HepG2 (cell line): ENCODE results near the gene CARMIL3. TPM values are rescaled to one million over a fixed set of nuclear protein-coding genes. Genes with fewer than 3 reads are reported as not detected.

Experiments
- CAMTA2 ChIP-seq: sonication (generic); formaldehyde crosslinking; IDR thresholded peaks from 2 replicates; pipeline ENCODE4 v1.4.0; 2020; ENCODE audit warnings: mild to moderate bottlenecking, missing genetic modification reagents, borderline replicate concordance
- CHD2 ChIP-seq: IDR thresholded peaks from 2 replicates; pipeline ENCODE4 v1.6.1; 2011; ENCODE audit warnings: low read depth, low read length, improper control_type of control experiment
- ESRRA ChIP-seq: sonication (generic); formaldehyde crosslinking; IDR thresholded peaks from 2 replicates; pipeline ENCODE4 v1.5.1; 2020; ENCODE audit warnings: mild to moderate bottlenecking, low read depth, missing genetic modification reagents
- EZH2 ChIP-seq: conservative IDR thresholded peaks from 2 replicates; pipeline ENCODE4 v1.6.1; 2012; ENCODE audit warnings: mild to moderate bottlenecking, low read depth, low read length, moderate library complexity
- JUNB ChIP-seq: sonication (generic); formaldehyde crosslinking; IDR thresholded peaks from 2 replicates; pipeline ENCODE4 v1.8.0; 2022; ENCODE audit warnings: missing genetic modification reagents, mild to moderate bottlenecking, borderline replicate concordance
- KAT7 ChIP-seq: IDR thresholded peaks from 2 replicates; pipeline ENCODE4 v1.6.1; 2018; ENCODE audit warnings: borderline replicate concordance, missing compliant biosample characterization
- MYNN ChIP-seq: sonication (generic); formaldehyde crosslinking; IDR thresholded peaks from 2 replicates; pipeline ENCODE4 v1.4.0; 2020; ENCODE audit warnings: mild to moderate bottlenecking, low read depth, missing genetic modification reagents
- PHF5A ChIP-seq: IDR thresholded peaks from one replicate; pipeline ENCODE4 v1.6.1; 2018; ENCODE audit warnings: low read depth, missing genetic modification reagents; ENCODE audit not compliant: unreplicated experiment
- SKI ChIP-seq: fragments of 450-650 bp; IDR thresholded peaks from one replicate; pipeline ENCODE4 v1.6.1; 2018; ENCODE audit warnings: mild to moderate bottlenecking; ENCODE audit not compliant: partially characterized antibody
- SMAD3 ChIP-seq: sonication (generic); formaldehyde crosslinking; IDR thresholded peaks from 2 replicates; pipeline ENCODE4 v1.4.0; 2020; ENCODE audit warnings: missing genetic modification reagents
- TAF1 ChIP-seq: sonication (generic); formaldehyde crosslinking; IDR thresholded peaks from 2 replicates; pipeline ENCODE4 v1.4.0; 2020; ENCODE audit warnings: missing genetic modification reagents
- THAP11 ChIP-seq: IDR thresholded peaks from 2 replicates; pipeline ENCODE4 v1.6.1; 2016; ENCODE audit warnings: missing biosample characterization, missing genetic modification reagents
- TOE1 ChIP-seq: sonication (generic); formaldehyde crosslinking; IDR thresholded peaks from 2 replicates; pipeline ENCODE4 v1.4.0; 2020; ENCODE audit warnings: mild to moderate bottlenecking, missing genetic modification reagents
- ZMYM2 ChIP-seq: sonication (generic); formaldehyde crosslinking; IDR thresholded peaks from 2 replicates; pipeline ENCODE4 v1.8.0; 2022; ENCODE audit warnings: mild to moderate bottlenecking, missing genetic modification reagents
- ZNF382 ChIP-seq: sonication (generic); formaldehyde crosslinking; IDR thresholded peaks from 2 replicates; pipeline ENCODE4 v1.5.0; 2020; ENCODE audit warnings: missing genetic modification reagents, mild to moderate bottlenecking, borderline replicate concordance
- ZNF451 ChIP-seq: sonication (generic); formaldehyde crosslinking; IDR thresholded peaks from 2 replicates; pipeline ENCODE4 v1.5.0; 2020; ENCODE audit warnings: mild to moderate bottlenecking, missing genetic modification reagents
- ZNF605 ChIP-seq: sonication (generic); formaldehyde crosslinking; IDR thresholded peaks from 2 replicates; pipeline ENCODE4 v1.8.0; 2022; ENCODE audit warnings: mild to moderate bottlenecking, missing genetic modification reagents
- ZSCAN21 ChIP-seq: sonication (generic); formaldehyde crosslinking; IDR thresholded peaks from 2 replicates; pipeline ENCODE4 v1.8.0; 2022; ENCODE audit warnings: mild to moderate bottlenecking, missing genetic modification reagents, moderate library complexity, borderline replicate concordance
- polyA plus RNA-seq, 8 experiments: library from polyadenylated mRNA; depleted of rRNA in 3 of 8; stranded (reverse) in 7 of 8; unstranded in 1 of 8; fragments of >200 nt; fragmentation: Illumina TruSeq in 4 of 8; extraction: Trizol in 4 of 8; gene quantifications; 2 replicates each; pipeline versions ENCODE4 v1.2.1 to v1.2.3, GENCODE V29; 2011 to 2016; ENCODE audit warnings: low read depth in 4 of 8, missing spikeins in 1 of 8, mixed read lengths in 1 of 8; ENCODE audit not compliant: insufficient read depth in 1 of 8
- total RNA-seq, 5 experiments: library from RNA; depleted of rRNA; stranded (reverse); fragments of >200 nt; fragmentation: Illumina TruSeq; extraction: Trizol; gene quantifications; 2 replicates each; pipeline ENCODE4 v1.2.3, GENCODE V29; 2016; ENCODE audit warnings: low read depth in 1 of 5
- TF ChIP-seq, protein P1 (sequence below): sonication (generic); formaldehyde crosslinking; IDR thresholded peaks from 2 replicates; pipeline ENCODE4 v1.5.0; 2020; ENCODE audit warnings: mild to moderate bottlenecking, missing genetic modification reagents, moderate library complexity
- TF ChIP-seq, protein P2 (sequence below): sonication (generic); formaldehyde crosslinking; IDR thresholded peaks from 2 replicates; pipeline ENCODE4 v1.5.0; 2020; ENCODE audit warnings: mild to moderate bottlenecking, missing genetic modification reagents
- TF ChIP-seq, protein P3 (sequence below): IDR thresholded peaks from 2 replicates; pipeline ENCODE4 v1.6.1; 2016; ENCODE audit warnings: missing biosample characterization, missing genetic modification reagents, low read depth
- TF ChIP-seq, protein P4 (sequence below): sonication (generic); formaldehyde crosslinking; IDR thresholded peaks from 2 replicates; pipeline ENCODE4 v1.5.0; 2020; ENCODE audit warnings: mild to moderate bottlenecking, missing genetic modification reagents

Gene CARMIL3
- total and polyA plus RNA-seq, 2 of the 13 experiments (the other 11 are each of a cell fraction or from before 2014, with no cell fraction given), result 0.27 to 0.55 TPM

DNA sequence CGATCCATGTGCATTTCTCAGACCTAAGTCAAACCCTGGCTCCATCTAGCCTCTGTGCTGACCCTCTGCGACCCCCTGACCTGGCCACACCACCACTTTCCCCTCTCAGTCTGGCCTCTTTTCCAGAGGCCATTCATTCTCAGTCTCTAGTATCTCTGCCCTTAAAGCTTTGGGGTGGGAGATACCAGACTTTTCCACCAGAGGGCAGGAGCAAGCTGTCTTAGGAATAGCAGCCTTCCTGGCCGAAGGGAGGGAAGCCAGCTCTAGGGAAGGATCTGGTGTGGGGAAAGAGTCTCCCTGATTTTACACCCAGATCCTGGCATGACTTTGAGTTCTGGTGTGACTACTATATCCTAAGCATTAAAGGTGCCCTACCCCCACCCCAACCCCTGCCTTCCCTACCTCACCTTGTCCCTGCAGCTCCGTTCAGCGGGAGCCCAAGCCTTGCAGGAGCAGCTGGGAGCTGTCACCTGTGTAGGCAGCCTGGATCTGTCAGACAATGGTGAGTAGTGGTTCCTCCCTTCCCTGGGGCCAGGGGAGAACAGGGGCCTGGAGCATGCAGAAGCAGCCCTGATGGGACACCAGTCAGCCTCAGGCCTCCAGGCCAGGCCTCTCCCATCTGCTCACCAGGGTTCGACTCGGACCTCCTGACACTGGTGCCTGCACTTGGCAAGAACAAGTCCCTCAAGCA lies 6.6 kb downstream of the CARMIL3 start (continued):
- TF ChIP-seq, protein P1, sequence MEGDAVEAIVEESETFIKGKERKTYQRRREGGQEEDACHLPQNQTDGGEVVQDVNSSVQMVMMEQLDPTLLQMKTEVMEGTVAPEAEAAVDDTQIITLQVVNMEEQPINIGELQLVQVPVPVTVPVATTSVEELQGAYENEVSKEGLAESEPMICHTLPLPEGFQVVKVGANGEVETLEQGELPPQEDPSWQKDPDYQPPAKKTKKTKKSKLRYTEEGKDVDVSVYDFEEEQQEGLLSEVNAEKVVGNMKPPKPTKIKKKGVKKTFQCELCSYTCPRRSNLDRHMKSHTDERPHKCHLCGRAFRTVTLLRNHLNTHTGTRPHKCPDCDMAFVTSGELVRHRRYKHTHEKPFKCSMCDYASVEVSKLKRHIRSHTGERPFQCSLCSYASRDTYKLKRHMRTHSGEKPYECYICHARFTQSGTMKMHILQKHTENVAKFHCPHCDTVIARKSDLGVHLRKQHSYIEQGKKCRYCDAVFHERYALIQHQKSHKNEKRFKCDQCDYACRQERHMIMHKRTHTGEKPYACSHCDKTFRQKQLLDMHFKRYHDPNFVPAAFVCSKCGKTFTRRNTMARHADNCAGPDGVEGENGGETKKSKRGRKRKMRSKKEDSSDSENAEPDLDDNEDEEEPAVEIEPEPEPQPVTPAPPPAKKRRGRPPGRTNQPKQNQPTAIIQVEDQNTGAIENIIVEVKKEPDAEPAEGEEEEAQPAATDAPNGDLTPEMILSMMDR (CRISPR knock-in tag), result peak; percentile 99
- TF ChIP-seq ZNF605 (peak; percentile 74; the same call in 1 of the 2 replicates), JUNB (CRISPR knock-in tag) (no peak), SMAD3 (CRISPR knock-in tag) (peak; percentile 92; the same call in 1 of the 2 replicates), ESRRA (no peak), ZSCAN21 (CRISPR knock-in tag) (no peak; the same call in 1 of the 2 replicates), CHD2 (no peak), THAP11 (CRISPR knock-in tag) (peak; percentile 48; the same call in 1 of the 2 replicates), ZMYM2 (CRISPR knock-in tag) (no peak), SKI (no peak), PHF5A (peak; percentile 72), TAF1 (CRISPR knock-in tag) (no peak), TOE1 (CRISPR knock-in tag) (0 out of 2 replicates have a peak, but pooled peaks have one; percentile 41), EZH2 (no peak), ZNF382 (no peak), KAT7 (CRISPR knock-in tag) (no peak; the same call in 1 of the 2 replicates), ZNF451 (CRISPR knock-in tag) (peak; percentile 66; the same call in 1 of the 2 replicates), CAMTA2 (CRISPR knock-in tag) (no peak), MYNN (0 out of 2 replicates have a peak, but pooled peaks have one; percentile 56)
- TF ChIP-seq, protein P2, sequence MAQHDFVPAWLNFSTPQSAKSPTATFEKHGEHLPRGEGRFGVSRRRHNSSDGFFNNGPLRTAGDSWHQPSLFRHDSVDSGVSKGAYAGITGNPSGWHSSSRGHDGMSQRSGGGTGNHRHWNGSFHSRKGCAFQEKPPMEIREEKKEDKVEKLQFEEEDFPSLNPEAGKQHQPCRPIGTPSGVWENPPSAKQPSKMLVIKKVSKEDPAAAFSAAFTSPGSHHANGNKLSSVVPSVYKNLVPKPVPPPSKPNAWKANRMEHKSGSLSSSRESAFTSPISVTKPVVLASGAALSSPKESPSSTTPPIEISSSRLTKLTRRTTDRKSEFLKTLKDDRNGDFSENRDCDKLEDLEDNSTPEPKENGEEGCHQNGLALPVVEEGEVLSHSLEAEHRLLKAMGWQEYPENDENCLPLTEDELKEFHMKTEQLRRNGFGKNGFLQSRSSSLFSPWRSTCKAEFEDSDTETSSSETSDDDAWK (CRISPR knock-in tag), result no peak
- TF ChIP-seq, protein P3, sequence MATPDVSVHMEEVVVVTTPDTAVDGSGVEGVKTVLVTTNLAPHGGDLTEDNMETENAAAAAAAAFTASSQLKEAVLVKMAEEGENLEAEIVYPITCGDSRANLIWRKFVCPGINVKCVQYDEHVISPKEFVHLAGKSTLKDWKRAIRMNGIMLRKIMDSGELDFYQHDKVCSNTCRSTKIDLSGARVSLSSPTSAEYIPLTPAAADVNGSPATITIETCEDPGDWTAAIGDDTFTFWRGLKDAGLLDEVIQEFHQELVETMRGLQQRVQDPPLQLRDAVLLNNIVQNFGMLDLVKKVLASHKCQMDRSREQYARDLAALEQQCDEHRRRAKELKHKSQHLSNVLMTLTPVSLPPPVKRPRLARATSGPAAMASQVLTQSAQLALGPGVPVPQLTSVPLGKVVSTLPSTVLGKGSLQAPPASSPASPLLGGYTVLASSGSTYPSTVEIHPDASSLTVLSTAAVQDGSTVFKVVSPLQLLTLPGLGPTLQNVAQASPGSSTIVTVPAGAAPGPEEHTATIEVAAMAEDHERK (CRISPR knock-in tag), result no peak
- TF ChIP-seq, protein P4, sequence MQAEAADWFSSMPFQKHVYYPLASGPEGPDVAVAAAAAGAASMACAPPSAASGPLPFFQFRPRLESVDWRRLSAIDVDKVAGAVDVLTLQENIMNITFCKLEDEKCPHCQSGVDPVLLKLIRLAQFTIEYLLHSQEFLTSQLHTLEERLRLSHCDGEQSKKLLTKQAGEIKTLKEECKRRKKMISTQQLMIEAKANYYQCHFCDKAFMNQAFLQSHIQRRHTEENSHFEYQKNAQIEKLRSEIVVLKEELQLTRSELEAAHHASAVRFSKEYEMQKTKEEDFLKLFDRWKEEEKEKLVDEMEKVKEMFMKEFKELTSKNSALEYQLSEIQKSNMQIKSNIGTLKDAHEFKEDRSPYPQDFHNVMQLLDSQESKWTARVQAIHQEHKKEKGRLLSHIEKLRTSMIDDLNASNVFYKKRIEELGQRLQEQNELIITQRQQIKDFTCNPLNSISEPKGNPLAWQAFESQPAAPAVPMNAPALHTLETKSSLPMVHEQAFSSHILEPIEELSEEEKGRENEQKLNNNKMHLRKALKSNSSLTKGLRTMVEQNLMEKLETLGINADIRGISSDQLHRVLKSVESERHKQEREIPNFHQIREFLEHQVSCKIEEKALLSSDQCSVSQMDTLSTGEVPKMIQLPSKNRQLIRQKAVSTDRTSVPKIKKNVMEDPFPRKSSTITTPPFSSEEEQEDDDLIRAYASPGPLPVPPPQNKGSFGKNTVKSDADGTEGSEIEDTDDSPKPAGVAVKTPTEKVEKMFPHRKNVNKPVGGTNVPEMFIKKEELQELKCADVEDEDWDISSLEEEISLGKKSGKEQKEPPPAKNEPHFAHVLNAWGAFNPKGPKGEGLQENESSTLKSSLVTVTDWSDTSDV, result no peak
